Astrocyte of the spinal cord (primary cell): ENCODE measurements around the gene WDR70.
"Not testable (repeated sequence)": the region's sequence is repeated elsewhere in the genome, so short reads cannot be mapped to it uniquely, and the experiment has no call there.

ENCODE experiments used
- DNase-seq: peaks from one replicate; pipeline ENCODE4 v3.0.0; 2011; ENCODE audit warnings: low read depth, low spot score
- H3K4me3 ChIP-seq: 2 replicates; pipeline ENCODE4 v1.5.1; 2011; ENCODE audit warnings: low read depth, mild to moderate bottlenecking, low read length, moderate library complexity
- CTCF ChIP-seq: IDR thresholded peaks from 2 replicates; pipeline ENCODE4 v1.5.1; 2012; ENCODE audit warnings: low read depth, mild to moderate bottlenecking, low read length, inconsistent platforms
- in situ Hi-C: cut with HindIII; loops from 2 replicates; pipeline ENCODE4 v1.10.0; 2017; ENCODE audit warnings: low sequenced_read_pairs

Gene WDR70

DNA sequence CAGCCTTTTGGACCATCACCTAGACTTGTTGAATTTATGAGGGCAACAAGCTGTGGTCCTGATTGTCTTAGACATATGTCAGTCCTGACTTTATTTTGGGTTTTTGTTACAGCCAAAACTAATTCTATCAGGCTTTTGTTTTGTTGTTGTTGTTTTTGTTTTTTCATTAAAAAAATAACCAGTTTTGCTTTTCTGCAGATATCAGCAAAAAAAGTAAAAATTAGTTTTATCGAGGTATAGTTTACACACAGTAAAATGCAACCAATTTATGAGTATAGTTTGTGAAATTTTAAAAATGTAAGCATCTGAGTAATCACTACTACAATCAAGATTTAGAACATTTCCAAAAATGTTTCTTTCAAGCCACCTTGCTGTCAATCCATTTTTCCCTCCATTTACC, 48.9 kb downstream of the WDR70 start:
- no peak for DNase-seq
- H3K4me3 ChIP-seq: no peak overlapping the region
- TF ChIP-seq CTCF: no peak
- in situ Hi-C loops: no loop called here

DNA sequence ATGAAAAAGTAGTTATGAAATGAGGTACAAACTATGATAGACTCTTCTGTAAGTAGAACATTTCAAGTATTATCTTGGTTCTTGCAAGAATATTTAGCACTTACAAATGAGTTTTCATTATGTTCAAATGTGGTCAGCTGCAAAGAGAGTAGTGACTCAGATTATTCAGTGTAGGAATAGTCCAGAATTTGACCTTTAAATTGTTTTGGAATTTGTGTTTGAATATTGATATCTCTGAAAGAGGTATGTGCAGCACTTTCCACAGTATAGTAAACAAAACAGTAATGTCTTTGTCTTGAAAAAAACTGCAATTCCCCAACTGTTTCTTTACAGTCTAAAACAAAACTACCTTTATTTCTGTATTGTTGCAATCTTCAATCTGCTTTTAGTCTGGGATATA, 56.1 kb downstream of the WDR70 start:
- no peak for TF ChIP-seq CTCF
- in situ Hi-C loops: no loop called here
- no peak overlapping the region for H3K4me3 ChIP-seq
- DNase-seq: peak; percentile 37

DNA sequence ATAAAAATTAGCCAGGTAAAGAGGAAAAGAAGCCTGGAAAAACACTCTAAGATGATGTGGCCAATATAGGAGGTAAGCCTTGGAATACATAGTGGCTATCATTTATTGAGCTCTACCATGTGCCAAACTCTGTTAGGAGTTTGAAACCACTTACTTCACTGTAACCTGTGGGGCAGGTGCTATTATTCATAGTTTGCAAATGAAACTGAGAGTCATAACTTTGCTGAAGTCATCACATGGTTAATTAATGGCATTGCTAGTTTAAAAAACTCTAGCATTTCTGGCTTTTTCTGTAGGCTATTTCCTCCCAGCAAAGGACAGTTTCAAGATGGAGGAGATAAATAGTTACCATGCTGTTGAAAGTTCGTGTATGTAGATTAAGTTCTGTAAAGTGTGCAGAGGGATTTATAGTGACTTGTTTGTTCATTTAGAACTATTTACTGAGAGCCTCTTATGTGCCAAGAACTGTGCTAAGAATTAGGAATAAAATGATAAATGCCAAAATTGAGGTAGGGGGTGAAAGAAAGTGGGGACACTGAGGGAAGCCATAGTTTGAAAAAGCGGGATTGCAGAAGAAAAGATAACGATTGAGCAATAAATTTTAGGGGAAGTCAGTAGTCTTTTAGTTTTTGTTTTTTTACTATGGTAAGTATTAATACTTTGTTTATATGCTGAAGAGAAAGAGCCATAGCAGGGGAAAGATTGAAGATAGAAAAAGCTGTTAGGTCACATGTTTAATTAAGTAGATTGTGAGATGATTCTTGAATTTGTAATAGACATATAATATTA, 57.2 kb downstream of the WDR70 start:
- no peak overlapping the region for H3K4me3 ChIP-seq
- in situ Hi-C loops: no loop called here
- DNase-seq: no peak
- TF ChIP-seq CTCF: no peak

GRCh38 chr5:37437711-37438110, 58.6 kb downstream of the WDR70 start:
- no peak for TF ChIP-seq CTCF
- peak; percentile 40 for DNase-seq
- in situ Hi-C loops: no loop called here
- no peak overlapping the region for H3K4me3 ChIP-seq

DNA sequence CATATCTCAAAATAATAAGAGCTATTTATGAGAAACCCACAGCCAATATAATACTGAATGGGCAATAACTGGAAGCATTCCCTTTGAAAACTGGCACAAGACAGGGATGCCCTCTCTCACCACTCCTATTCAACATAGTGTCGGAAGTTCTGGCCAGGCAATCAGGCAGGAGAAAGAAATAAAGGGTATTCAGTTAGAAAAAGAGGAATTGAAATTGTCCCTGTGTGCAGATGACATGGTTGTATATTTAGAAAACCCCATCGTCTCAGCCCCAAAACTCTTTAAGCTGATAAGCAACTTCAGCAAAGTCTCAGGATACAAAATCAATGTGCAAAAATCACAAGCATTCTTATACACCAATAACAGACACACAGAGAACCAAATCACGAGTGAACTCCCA, 66.7 kb downstream of the WDR70 start:
- in situ Hi-C loops, DNase-seq, H3K4me3 ChIP-seq: not testable (repeated sequence)

DNA sequence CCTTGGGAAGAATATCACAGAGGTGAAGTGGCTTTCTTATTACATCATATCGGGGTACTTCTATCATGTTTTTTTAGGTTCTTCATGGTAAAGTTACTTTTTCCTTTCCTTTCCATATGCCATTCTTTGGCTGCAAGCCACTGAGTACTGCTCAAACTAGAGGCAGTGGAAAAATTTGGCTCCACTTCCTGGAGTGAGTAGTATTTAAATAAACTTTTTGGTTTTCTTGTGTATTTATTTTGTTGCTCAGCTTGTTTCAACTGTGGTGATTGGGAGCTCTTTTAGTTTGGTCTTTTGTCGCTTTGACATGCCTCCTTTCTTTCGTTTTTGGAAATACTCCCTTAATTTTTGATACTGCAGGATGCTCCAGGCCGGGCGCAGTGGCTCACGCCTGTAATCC, 69.8 kb downstream of the WDR70 start:
- no peak overlapping the region for H3K4me3 ChIP-seq
- TF ChIP-seq CTCF: no peak
- in situ Hi-C loops: no loop called here
- DNase-seq: peak; percentile 49

GRCh38 chr5:37451991-37452390, 72.9 kb downstream of the WDR70 start:
- H3K4me3 ChIP-seq, DNase-seq, in situ Hi-C loops: not testable (repeated sequence)

GRCh38 chr5:37453252-37453651, 74.1 kb downstream of the WDR70 start:
- DNase-seq, in situ Hi-C loops, H3K4me3 ChIP-seq: not testable (repeated sequence)

DNA sequence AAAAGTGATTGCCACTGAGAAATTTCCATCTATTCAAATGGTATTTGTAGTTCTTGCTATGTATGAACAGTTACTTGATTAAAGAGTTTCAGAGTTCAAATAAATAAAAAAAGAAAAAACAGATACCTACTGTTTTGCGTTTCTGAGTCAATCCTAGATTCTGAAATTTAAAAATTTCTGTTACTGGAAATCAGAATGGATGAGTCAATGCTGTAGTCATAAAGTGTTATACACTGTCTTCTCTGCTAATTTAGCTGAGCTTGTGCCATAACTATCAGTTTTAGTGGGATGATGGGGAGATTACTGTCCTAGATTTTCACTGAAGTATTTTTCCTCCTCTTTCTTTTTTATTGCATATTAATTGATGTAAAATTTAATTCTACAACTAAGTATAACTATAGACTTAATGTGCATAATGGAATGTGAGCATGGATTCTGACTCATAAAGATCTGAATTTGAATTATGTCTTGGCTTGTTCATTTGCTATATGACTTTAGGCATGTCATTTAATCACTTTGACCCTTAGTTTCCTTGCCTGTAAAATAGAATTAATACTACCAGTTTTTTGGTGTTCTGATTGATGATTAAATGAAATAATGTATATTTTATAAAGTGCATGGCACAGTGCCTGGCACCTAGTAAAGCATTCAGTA, 75.4 kb downstream of the WDR70 start:
- in situ Hi-C loops, DNase-seq, H3K4me3 ChIP-seq: not testable (repeated sequence)

DNA sequence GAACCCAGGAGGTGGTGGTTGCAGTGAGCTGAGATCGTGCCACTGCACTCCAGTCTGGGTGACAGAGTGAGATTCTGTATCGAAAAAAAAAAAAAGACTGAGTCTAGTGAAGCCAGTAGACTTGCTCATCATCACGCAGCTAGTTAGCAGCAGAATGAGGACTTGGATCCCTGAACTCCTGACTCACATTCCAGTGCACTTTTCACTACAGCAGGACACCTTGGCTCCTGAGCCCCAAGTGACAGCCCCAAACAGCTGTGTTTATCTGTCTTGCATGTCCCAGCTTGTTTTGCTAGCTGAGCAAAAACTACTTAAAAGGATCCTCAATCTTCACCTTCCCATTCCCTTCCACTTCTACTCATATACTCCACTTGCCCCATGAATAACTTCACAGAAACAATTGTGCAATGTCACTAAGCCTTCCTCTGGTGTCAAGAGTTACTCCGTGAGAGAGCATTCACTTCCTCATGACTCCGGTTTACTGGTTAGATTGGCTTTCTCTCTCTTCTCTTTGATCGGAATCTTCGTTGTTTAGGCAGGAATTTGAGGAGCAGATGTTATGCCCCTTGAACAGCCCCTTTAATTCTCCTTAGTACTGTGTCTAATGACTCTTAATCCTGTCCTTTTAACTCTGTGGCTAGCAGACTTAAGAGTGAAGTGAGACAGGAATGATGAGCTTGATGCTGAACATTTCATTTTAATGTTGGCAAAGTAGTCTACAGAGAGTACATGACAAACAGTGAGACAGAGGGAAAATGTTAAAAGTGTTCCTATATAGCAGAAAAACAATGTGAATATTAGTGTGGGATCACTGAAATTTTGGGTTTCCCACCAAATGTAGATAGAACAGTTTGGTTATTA, 84.3 kb downstream of the WDR70 start:
- H3K4me3 ChIP-seq, in situ Hi-C loops, DNase-seq: not testable (repeated sequence)

DNA sequence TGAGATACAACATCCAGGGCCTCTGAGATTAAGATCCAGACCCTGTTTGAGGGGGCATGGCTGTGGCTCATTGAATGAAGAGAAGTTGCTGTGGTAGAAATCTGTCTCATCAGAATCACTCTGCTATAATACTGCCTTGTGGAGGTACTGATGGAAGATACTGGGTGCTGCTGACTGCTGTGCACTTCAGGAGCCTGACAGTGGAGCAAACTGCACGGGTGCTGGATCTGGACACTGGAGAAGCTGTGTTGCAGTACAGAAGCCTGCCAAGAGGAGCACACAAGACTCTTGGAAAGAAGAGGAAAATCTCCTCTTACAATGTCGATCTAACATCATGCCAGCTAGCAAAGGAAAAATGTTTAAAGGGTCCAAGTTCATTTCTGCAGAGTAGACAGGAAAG, 85.5 kb downstream of the WDR70 start:
- in situ Hi-C loops, H3K4me3 ChIP-seq, DNase-seq: not testable (repeated sequence)
